Liver (tissue), 3 donors: ENCODE data around the gene ATXN1.

ENCODE experiments used
- EGR1 ChIP-seq, 2 donors: IDR thresholded peaks; 2 replicates each; pipeline ENCODE4 v1.6.1; 2016 to 2018; ENCODE audit warnings: antibody characterized with exemption in 2 of 2, low read depth in 2 of 2
- TAF1 ChIP-seq: conservative IDR thresholded peaks from 2 replicates; pipeline ENCODE4 v1.6.1; 2016; ENCODE audit warnings: antibody characterized with exemption, mild to moderate bottlenecking
- TF ChIP-seq, protein P1 (sequence below): IDR thresholded peaks from 2 replicates; pipeline ENCODE4 v1.6.1; 2016; ENCODE audit warnings: antibody characterized with exemption, mild to moderate bottlenecking
- TF ChIP-seq, protein P2 (sequence below): fragments of 150-350 bp; IDR thresholded peaks from 2 replicates; pipeline ENCODE4 v1.5.1; 2017; ENCODE audit warnings: improper control_type of control experiment, low read depth, low read length; ENCODE audit not compliant: missing input control
- TF ChIP-seq, protein P3 (sequence below): IDR thresholded peaks from 2 replicates; pipeline ENCODE4 v1.6.1; 2016; ENCODE audit warnings: antibody characterized with exemption
- TF ChIP-seq, protein P4 (sequence below): IDR thresholded peaks from 2 replicates; pipeline ENCODE4 v1.6.1; 2016; ENCODE audit warnings: antibody characterized with exemption
- donor health status: healthy.
- donor health status: healthy.

DNA sequence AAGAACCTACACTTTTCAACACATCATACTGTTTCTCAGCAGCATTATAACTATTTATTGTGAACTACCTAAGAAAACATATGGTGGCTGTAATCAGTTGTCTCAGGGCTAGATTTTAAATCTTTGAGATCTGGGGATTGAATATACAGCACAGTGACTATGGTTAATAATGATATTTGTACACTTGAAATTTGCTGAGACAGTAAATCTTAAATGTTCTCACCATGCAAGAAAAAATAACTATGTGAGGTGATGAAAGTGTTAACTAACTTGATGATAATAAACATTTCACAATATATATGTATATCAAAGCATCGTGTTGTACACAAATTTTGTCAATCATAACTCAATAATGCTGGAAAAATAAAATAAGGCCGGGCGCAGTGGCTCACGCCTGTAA is 113.8 kb downstream of the ATXN1 start:
- TF ChIP-seq, protein P1, sequence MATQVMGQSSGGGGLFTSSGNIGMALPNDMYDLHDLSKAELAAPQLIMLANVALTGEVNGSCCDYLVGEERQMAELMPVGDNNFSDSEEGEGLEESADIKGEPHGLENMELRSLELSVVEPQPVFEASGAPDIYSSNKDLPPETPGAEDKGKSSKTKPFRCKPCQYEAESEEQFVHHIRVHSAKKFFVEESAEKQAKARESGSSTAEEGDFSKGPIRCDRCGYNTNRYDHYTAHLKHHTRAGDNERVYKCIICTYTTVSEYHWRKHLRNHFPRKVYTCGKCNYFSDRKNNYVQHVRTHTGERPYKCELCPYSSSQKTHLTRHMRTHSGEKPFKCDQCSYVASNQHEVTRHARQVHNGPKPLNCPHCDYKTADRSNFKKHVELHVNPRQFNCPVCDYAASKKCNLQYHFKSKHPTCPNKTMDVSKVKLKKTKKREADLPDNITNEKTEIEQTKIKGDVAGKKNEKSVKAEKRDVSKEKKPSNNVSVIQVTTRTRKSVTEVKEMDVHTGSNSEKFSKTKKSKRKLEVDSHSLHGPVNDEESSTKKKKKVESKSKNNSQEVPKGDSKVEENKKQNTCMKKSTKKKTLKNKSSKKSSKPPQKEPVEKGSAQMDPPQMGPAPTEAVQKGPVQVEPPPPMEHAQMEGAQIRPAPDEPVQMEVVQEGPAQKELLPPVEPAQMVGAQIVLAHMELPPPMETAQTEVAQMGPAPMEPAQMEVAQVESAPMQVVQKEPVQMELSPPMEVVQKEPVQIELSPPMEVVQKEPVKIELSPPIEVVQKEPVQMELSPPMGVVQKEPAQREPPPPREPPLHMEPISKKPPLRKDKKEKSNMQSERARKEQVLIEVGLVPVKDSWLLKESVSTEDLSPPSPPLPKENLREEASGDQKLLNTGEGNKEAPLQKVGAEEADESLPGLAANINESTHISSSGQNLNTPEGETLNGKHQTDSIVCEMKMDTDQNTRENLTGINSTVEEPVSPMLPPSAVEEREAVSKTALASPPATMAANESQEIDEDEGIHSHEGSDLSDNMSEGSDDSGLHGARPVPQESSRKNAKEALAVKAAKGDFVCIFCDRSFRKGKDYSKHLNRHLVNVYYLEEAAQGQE: no peak
- TF ChIP-seq, protein P2, sequence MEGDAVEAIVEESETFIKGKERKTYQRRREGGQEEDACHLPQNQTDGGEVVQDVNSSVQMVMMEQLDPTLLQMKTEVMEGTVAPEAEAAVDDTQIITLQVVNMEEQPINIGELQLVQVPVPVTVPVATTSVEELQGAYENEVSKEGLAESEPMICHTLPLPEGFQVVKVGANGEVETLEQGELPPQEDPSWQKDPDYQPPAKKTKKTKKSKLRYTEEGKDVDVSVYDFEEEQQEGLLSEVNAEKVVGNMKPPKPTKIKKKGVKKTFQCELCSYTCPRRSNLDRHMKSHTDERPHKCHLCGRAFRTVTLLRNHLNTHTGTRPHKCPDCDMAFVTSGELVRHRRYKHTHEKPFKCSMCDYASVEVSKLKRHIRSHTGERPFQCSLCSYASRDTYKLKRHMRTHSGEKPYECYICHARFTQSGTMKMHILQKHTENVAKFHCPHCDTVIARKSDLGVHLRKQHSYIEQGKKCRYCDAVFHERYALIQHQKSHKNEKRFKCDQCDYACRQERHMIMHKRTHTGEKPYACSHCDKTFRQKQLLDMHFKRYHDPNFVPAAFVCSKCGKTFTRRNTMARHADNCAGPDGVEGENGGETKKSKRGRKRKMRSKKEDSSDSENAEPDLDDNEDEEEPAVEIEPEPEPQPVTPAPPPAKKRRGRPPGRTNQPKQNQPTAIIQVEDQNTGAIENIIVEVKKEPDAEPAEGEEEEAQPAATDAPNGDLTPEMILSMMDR: no peak
- no peak for TF ChIP-seq EGR1 (IDR thresholded peaks at IDR 0.05; ENCODE audit: low read depth in 2 of 2)
- no peak for TF ChIP-seq TAF1
- TF ChIP-seq, protein P3, sequence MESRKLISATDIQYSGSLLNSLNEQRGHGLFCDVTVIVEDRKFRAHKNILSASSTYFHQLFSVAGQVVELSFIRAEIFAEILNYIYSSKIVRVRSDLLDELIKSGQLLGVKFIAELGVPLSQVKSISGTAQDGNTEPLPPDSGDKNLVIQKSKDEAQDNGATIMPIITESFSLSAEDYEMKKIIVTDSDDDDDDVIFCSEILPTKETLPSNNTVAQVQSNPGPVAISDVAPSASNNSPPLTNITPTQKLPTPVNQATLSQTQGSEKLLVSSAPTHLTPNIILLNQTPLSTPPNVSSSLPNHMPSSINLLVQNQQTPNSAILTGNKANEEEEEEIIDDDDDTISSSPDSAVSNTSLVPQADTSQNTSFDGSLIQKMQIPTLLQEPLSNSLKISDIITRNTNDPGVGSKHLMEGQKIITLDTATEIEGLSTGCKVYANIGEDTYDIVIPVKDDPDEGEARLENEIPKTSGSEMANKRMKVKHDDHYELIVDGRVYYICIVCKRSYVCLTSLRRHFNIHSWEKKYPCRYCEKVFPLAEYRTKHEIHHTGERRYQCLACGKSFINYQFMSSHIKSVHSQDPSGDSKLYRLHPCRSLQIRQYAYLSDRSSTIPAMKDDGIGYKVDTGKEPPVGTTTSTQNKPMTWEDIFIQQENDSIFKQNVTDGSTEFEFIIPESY: no peak
- TF ChIP-seq, protein P4, sequence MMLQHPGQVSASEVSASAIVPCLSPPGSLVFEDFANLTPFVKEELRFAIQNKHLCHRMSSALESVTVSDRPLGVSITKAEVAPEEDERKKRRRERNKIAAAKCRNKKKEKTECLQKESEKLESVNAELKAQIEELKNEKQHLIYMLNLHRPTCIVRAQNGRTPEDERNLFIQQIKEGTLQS: no peak
